NCI-H1105 (cell line): Measurements from ENCODE around the gene ARCN1.

Experiments used
- DNase-seq: peaks from one replicate; lab custom pipeline; 2025; lab: John Stamatoyannopoulos, UW

The ARCN1 gene

DNA sequence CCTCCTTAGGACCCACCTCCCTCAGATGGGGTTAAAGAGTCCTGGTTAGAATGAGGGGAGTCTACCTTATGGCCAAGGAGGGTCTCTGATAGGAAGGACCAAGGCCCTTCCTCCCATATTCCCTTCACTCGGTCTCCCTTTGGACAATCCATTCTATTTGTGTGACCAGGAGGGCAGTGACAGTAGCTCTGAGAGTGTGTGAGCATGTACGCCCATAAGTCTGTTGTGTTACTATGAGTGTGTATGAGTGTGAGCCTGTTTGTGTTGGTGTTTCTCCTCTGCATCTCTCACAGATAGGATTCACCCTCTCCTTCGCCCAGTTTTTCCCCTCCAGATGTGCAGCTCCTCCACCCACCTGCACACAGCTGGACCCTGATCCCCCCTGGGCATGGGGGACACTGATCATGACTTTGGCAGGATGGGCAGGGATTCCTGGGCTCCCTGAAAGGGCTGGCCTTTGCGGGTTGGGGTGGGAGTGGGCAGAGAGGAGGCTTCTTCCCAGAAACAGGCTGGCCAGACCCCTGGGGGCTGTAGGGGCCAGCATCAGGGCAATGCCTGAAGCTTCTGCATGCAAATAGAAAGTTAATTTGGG is 49.7 kb downstream of the ARCN1 start:
- no peak for DNase-seq

- peak; percentile 96 for DNase-seq
These were observed 50.4 kb downstream of the ARCN1 start for GRCh38 chr11:118622376-118623268.

GRCh38 chr11:118623269-118623655 is 51.1 kb downstream of the ARCN1 start:
- DNase-seq = peak; percentile 100

DNA sequence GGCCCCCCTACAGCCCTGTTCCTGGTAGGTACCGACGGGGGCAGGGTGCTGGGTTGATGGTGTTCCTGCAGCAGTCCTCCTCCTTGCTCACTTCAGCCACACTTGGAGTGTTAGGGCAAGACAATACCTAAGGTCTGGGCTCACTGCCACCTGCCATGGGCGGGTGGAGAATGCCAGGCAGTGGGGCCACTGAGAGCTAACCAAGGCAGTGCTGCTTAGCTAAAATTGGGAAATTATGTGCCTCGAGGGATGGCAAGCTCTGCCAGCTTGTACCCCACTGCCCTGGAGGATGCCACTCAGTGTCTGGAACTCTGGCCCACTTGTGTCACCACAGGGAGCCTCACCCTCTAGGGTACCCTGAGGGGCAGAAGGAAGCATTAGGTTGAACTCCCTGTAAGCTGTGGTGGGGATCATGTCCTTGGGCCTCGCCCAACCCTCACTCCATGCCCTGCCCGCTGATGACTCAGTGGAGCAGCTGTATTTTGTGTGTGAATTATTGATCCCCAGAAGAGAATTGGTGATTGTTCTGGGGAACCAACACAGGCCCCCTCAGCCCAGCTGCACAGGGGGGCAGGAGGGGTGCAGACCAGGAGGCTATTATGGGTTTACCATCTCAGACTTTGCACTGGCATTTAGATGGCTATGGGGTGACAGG is 53.0 kb downstream of the ARCN1 start:
- peak; percentile 28 for DNase-seq

- DNase-seq = peak; percentile 67
These were observed 53.8 kb downstream of the ARCN1 start for GRCh38 chr11:118625976-118626375.

GRCh38 chr11:118627566-118627965 is 55.4 kb downstream of the ARCN1 start:
- no peak for DNase-seq

GRCh38 chr11:118628031-118628430 is 55.8 kb downstream of the ARCN1 start:
- DNase-seq = no peak

DNA sequence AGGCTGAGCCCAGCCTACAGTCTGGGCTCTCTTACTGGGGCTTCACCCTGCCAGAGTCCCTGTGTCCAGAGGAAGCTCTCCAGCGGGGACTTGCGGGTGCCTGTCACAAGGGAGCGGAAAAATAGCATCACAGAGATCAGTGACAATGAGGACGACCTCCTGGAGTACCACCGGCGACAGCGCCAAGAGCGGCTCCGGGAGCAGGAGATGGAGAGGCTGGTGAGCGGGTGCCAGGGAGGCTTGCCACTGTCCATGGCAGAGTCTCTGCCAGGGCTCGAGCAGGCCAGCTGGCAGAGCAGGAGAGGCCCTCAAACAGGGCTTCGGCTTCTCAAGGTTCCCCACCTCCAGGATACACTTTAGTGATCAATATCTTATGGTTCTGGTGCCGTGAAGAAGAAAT is 56.2 kb downstream of the ARCN1 start:
- no peak for DNase-seq

- no peak for DNase-seq
These were observed 56.8 kb downstream of the ARCN1 start for GRCh38 chr11:118628861-118629549.

- DNase-seq = no peak
These were observed 57.8 kb downstream of the ARCN1 start for GRCh38 chr11:118629761-118630661.

GRCh38 chr11:118631142-118631909 is 59.1 kb downstream of the ARCN1 start:
- DNase-seq = no peak

- no peak for DNase-seq
These were observed 60.5 kb downstream of the ARCN1 start for GRCh38 chr11:118632577-118633318.

- no peak for DNase-seq
These were observed 61.1 kb downstream of the ARCN1 start for GRCh38 chr11:118633319-118633690.

GRCh38 chr11:118633979-118634378 is 61.8 kb downstream of the ARCN1 start:
- DNase-seq = peak; percentile 32

- peak; percentile 96 for DNase-seq
These were observed 62.4 kb downstream of the ARCN1 start for GRCh38 chr11:118634431-118635236.

DNA sequence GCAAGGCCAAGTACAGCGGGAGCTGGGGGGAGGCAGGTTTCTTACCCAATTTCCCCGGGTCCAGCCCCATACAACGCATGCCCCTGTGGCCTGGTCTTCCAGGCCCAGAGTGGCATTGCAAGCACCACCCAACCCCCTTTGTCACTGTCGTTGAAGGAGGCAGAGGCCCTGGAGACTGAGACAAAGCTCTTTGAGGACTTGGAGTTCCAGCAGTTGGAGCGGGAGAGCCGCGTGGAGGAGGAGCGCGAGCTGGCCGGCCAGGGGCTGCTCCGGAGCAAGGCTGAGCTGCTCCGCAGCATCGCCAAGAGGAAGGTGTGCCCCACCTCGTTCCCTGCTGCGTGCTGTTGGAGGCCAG is 63.0 kb downstream of the ARCN1 start:
- DNase-seq = no peak

GRCh38 chr11:118635642-118636041 is 63.4 kb downstream of the ARCN1 start:
- DNase-seq = peak; percentile 44

GRCh38 chr11:118636569-118637290 is 64.5 kb downstream of the ARCN1 start:
- DNase-seq = no peak
